GM19468 (cell line): ENCODE results near the gene PDE6B.

Source experiments
- ATAC-seq: cut with Tn5 transposase; IDR thresholded peaks from one replicate; pipeline ENCODE4 v1.9.1; 2021; ENCODE audit warnings: mild to moderate bottlenecking, moderate library complexity, moderate number of reproducible peaks; ENCODE audit not compliant: unreplicated experiment; ENCODE audit errors: extremely low read depth

PDE6B gene

DNA sequence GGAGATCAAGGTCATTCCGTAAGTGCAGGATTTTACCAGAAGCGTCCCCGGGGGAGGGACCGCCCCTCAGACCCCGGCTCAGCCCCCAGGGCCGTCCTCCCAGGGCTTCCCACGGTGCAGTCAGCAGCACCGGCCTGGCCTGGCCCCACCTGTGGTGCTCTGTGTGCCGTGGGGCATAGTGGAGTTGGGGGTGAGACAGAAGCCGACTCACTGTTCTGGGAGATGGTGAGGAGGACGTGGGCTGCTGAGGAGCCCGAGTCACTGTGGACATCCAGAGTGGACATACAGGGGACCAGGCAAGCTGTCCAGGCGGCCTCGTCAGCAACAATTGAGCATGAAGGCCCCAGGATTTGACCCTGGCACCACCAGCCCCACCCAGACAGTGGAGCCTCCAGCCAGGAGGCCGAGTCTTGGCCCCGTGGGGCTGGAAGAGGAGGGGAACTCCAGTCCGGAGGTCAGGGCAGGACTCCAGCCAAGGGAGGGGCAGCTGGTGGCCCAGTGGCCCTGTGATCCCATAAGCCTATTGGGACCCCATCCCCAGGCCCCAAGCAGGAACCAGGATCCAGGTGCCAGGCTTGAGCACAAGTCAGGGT is 29.6 kb downstream of the PDE6B start:
- no peak for ATAC-seq

DNA sequence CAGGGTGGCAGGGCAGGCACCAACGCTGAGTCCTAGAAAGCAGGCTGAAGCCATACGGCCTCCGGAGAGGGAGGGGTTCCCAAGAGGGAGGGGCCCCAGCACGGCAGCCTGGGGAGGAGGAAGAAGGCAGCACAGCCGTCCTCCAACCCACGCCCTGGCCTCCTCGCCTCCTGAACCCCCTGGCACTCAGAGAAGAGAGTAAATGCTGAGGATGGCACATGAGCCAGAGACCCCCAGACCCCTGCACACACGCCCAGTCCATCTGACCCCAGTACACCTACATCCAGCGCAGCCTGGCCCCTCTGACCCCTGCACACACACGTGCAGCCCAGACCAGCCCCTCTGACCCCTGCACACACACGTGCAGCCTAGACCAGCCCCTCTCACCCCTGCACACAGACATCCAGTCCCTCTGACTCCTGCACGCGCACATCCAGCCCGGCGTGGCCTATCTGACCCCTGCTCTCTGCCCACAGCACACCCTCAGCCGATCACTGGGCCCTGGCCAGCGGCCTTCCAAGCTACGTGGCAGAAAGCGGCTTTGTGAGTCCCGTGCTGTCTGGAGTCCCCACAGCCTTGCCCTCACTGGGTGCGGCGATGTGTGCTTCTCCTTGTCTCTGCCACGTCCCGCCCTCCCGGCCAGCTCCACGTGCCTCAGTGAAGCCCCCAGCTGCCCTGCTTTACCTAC is 30.2 kb downstream of the PDE6B start:
- no peak for ATAC-seq

DNA sequence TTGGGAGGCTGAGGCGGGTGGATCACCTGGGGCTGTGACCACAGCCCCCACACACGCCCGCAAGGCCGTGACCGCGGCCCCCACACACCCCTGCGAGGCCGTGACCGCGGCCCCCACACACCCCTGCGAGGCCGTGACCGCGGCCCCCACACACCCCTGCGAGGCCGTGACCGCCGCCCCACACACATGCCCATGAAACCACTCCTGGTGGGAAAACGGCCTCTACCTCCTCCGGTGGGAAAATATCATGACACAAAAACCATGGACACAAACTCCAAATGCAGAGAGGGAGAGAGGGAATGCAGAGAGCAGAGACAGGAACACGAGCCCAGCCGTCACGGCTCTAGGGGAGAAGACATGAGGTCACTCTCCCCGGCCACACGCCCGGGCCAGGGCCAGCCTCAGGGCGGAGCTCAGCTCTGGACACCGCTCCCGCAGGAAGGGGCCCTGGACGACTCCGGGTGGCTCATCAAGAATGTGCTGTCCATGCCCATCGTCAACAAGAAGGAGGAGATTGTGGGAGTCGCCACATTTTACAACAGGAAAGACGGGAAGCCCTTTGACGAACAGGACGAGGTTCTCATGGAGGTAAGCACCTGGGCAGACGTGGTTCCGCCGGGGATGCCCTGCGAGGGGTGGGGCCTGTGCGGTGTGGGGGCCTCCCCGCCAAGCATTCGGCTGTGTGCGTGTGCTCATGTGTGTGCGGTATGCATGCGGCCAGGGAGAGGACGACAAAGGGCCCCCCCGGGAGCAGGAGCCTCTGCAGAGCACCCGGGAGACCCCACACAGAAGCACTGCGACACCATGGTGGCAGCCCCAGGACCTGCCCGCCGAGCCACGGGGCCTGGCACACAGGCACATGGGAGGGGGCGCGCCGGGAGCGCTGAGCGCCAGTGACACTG is 31.3 kb downstream of the PDE6B start:
- ATAC-seq: no peak

DNA sequence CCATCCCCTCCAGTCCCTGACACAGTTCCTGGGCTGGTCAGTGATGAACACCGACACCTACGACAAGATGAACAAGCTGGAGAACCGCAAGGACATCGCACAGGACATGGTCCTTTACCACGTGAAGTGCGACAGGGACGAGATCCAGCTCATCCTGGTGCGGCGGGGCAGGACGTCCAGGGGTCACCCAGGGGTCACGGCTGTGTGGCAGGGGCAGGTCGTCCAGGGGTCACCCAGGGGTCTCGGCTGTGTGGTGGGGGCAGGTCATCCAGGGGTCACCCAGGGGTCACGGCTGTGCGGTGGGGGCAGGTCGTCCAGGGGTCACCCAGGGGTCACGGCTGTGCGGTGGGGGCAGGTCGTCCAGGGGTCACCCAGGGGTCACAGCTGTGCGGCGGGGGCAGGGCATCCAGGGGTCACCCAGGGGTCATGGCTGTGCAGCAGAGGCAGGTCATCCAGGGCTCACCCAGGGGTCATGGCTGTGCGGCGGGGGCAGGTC is 32.0 kb downstream of the PDE6B start:
- ATAC-seq: no peak

DNA sequence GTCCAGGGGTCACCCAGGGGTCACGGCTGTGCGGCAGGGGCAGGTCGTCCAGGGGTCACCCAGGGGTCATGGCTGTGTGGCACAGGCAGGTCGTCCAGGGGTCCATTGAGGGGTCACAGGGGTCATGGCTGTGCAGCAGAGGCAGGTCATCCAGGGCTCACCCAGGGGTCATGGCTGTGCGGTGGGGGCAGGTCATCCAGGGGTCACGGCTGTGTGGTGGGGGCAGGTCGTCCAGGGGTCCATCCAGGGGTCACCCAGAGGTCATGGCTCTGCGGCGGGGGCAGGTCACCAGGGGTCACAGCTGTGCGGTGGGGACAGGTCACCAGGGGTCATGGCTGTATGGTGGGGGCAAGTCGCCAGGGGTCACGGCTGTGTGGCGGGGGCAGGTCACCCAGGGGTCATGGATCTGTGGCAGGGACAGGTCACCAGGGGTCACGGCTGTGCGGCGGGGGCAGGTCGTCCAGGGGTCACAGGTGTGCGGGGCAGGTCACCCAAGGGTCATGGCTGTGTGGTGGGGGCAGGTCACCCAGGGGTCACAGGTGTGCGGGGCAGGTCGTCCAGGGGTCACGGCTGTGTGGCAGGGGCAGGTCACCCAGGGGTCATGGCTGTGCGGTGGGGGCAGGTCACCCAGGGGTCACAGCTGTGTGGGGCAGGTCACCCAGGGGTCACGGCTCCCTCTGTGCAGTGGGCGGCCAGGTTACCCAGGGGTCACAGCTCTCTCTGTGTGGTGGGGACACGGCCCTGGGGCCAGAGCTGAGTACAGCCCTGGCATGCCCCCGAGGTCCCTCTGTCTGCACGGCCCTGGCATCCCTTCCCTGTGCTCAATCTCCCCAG is 32.7 kb downstream of the PDE6B start:
- ATAC-seq: no peak

DNA sequence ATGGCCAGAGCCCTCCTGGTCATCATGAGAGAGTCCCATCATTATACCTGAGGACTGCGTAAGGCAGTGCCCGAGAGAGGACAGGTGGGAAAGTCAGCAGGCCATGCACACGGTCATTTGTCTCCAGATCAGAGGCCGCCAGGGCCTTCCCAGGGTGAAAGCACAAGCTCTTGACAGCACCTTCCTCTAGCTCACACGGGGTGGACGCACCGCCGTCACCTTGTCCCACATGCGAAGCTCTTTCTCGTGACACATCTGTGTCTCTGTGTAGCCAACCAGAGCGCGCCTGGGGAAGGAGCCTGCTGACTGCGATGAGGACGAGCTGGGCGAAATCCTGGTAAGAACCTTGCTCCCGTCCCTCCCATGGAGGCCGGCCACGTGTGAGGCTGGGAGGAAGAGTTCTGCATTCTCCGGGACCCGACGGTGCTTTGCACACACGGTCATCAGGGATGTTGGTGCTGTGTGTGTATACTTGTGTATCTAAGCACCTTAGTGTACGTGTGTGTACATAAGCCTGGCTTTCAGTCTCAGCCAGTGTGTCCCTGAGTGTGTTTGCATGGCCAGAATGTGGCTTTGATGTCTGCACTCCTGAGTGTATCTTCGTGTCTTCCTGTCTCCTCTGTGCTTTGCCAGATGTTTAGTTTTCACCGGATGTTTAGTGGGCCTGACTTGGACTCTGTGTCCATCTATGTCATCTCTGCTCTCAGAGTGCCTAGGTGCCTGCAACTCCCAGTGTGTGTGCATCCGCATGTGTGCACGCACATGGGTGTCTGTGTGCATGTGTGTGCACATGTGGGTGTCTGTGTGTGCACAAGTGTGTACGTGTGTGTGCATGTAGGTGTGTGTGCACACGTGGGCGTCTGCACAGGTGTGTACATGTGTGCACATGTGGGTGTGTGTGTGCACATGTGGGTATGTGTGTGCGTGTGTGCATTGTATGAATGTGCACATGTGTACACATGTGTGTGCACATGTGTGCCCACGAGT is 33.6 kb downstream of the PDE6B start:
- ATAC-seq: no peak

DNA sequence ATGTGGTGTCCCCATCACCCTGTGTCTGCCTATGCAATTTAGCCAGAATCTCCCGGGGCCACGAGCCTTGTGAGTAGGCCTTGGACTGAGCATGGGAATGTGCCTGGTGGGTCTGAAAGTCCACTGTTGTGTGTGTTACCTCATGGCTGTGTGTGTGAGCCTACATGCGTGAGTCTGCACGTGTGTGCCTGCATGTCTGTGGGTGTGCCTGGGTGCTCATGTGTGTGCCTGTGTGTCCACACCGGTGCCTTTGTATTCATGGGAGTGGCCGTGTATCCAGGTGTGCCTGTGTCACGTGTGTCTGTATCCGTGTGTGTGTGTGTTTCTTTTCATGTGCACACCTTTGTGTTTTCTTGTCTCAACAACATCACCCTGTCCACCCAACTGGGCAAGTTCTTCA is 34.5 kb downstream of the PDE6B start:
- no peak for ATAC-seq

DNA sequence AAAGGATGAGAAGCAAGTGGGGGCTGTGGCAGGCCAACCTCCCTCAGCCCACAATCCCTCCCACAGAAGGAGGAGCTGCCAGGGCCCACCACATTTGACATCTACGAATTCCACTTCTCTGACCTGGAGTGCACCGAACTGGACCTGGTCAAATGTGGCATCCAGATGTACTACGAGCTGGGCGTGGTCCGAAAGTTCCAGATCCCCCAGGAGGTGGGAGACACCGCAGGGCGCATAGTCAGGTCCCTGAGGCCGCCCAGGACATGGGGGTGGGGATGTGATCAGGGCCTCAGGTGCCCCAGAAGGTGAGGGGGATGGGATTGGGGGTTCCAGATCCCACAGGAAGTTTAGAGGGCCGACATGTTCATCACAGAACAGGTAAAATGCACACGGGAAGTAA is 35.0 kb downstream of the PDE6B start:
- no peak for ATAC-seq

DNA sequence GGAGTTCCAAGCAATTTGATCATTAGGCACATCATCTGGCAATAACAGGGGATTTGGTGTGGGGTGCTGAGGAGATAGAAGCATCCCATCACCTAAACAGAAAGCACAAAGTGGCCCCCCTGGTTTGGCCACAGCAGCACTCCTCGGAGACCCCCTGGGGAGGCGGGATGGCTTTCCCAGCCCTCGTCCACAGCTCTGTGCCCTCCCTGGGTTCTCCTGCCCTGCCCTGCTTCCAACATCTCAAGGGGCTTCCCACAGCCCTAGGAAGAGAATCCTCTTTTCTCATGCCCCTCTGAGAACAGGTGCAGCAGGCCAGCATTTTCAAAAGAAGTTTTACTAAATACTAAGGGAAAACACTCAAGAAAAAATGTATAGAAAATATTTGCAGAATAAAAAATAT is 35.9 kb downstream of the PDE6B start:
- ATAC-seq: no peak

DNA sequence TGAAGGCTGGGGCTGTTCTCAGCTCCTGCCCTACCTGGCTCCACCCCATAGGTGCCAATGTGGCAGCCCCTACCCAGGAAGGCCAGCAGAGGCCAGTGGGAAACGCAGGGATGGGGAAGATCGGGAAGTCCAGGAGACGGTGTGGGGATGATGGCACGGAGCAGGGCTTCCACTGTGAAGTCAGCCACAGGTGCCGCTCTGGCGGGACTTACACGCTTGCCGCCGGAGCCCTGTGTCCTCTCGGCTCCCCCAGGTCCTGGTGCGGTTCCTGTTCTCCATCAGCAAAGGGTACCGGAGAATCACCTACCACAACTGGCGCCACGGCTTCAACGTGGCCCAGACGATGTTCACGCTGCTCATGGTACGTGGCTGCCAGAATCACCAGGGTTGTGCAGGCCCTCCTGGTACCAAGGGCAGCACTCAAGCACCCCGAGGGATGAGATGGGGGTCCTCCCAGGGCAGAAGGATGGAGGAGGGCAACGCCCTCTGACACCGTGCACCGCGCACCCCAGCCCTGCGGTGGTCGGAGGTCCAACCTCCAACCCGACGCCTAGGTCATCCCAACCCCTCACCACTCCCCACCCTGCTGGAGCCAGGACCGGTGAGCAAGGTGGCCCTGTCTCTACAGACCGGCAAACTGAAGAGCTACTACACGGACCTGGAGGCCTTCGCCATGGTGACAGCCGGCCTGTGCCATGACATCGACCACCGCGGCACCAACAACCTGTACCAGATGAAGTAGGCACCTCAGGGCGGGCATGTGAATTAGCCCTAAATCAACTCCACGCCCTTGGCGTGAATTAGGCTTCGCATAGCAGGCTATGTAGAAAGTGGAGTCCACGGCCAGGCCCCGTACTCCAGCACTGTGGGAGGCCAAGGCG is 36.7 kb downstream of the PDE6B start:
- ATAC-seq: no peak

DNA sequence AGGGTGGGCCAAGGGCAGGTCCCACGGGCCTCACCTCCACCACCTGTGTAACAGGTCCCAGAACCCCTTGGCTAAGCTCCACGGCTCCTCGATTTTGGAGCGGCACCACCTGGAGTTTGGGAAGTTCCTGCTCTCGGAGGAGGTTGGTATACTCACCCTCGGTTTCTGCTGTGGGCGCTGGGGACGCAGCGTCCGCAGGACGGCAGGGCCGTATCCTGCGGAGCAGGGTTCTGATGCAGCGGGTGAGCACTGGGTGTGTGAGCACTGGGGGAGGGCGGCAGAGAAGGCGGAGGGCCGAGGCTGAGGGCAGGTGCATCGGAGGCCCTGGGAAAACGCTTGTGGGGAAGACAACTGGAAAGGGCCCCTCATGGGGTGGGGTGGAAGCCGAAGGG is 37.7 kb downstream of the PDE6B start:
- no peak for ATAC-seq

DNA sequence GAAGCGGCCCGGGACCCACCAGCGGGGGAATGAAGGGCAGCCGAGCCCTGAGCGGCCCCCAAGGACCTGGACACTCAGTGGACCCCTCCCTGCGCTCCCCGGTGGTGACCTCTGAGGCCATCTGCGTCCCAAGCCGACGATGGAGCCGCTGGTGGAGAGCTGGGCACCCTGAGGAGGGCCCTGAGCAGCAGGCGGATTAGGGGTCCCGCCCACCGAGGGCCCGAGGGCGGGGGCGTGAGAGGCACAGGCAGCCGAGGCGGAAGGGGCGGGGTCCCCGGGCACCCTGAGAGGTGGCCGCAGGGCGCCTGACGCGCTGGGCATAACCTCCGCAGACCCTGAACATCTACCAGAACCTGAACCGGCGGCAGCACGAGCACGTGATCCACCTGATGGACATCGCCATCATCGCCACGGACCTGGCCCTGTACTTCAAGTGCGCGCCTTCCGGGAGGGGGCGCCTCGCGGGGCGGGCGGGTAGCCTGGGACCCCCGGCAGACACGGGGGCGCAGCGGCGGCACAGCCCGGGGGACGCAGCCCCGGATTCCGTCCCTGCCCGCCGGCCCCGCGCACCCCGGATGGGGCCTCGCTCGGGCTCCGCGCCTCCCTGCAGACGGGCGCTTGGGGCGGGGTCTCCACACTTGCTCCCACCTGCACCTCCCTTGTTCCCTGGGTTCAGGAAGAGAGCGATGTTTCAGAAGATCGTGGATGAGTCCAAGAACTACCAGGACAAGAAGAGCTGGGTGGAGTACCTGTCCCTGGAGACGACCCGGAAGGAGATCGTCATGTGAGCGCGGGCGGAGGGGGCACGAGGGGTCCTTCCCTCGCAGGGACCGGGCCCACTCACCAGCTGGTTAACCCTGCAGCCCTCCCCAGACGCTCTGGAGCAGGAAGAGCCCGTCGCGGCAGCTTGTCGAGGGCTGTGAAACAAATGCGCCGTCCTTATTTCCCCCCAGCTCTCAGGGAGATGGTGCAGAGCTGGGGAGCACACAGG is 38.4 kb downstream of the PDE6B start:
- no peak for ATAC-seq

DNA sequence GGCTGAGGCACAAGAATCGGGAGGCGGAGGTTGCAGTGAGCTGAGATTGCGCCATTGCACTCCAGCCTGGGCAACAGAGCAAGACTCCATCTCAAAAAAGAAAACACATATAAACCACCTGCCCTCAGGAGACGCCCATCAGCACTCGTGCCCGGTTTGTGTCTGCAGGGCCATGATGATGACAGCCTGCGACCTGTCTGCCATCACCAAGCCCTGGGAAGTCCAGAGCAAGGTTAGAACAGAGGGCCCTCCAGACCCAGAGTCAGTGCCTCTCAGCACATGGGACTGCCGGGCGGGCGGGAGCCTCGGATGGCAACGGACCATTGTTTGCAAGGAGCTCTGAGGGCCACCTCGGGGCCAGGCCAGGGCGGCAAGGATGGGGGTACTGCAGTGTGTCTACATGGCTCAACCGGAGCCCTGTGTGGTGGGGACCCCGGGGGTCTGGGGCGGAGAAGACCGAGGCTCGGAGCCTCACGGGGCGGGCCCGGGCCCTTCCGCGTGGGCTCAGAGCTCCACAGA is 39.4 kb downstream of the PDE6B start:
- no peak for ATAC-seq

DNA sequence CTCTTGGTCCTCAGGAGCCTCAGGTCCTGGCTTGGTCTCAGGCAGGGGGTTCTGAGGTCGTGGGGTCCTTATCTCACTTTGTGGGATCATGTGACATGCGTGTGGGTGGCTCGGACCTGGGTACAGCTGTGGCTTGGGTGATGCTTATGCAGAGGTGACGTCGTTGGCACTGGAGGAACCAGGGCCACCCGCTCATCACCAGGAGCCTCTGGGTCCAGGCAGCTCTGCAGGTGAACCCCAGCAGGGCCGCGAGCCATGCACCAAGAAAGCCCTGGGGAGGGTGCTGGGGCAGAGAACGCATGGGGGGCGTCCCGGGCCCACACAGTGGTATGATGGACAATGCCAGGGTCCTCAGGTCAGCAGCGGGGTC is 40.0 kb downstream of the PDE6B start:
- no peak for ATAC-seq

DNA sequence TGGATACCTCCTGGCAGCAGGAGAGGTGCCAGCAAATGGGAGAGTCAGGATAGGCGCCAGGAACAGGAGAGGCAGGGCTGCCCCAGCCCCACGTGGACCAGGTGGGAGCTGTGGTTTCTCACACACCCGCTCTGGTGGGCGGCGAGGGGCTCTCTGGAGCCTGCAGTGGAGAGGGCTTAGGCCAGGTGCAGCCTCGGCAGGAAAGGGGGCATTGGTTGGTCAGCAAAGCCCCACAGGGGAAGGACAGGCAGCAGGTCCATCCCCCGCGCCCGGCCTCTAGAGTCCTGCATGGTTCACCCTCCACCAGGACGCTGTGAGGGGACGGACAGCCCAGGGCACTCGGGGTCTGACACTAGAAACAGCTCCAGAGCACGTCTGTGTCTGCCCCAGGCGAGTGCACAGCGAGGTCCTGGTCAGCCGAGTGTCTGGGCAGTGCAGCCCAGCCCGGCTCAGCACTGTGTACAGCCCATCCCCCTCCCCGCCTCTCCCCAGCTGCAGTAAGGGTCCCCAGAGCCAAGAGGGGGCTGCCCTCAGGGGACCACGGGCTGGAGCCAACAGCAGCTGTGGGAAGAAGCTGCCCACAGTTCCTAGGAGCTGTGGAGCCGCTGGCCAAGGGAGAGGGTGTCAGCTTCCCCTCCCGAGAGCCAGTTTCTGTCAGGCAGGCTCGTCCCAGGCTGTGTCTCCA is 40.5 kb downstream of the PDE6B start:
- ATAC-seq: no peak

DNA sequence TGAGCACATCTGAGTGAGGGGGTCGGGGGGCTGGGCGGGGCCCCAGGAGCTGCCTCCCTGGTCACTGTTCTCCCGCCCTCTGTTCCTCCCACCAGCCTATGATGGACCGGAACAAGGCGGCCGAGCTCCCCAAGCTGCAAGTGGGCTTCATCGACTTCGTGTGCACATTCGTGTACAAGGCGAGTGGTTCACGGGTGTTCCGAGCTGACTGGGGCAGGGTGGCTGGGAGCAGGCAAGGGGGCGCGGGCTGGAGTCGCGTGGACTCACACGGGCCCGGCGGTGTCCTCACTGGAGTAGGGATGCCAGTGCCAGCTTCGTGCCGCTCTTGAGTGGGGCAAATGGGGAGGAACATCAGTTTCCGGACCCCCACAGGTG is 41.0 kb downstream of the PDE6B start:
- ATAC-seq: no peak
